Mucosa of descending colon (tissue), 3 donors: ENCODE measurements around the gene SPOP. TPM values are rescaled to one million over a fixed set of nuclear protein-coding genes. Genes with fewer than 3 reads are reported as not detected.

ENCODE experiments used
- ATAC-seq: fragments of 200-7000 bp; cut with Tn5 transposase; one replicate; pipeline ENCODE4 v1.9.1; 2020; ENCODE audit warnings: mild to moderate bottlenecking, moderate library complexity
- DNase-seq, 3 donors: peaks; one replicate each; pipeline ENCODE4 v3.0.0-alpha.2; 2020
- H3K36me3 ChIP-seq: fragments of 200-600 bp; one replicate; pipeline ENCODE4 v1.8.0; 2021; ENCODE audit warnings: low read depth, mild to moderate bottlenecking
- H3K4me1 ChIP-seq: fragments of 200-600 bp; one replicate; pipeline ENCODE4 v1.8.0; 2021; ENCODE audit warnings: low read depth, mild to moderate bottlenecking
- H3K4me3 ChIP-seq: fragments of 200-600 bp; one replicate; pipeline ENCODE4 v1.8.0; 2021; ENCODE audit warnings: mild to moderate bottlenecking
- H3K9me3 ChIP-seq: fragments of 200-600 bp; one replicate; pipeline ENCODE4 v1.8.0; 2021; ENCODE audit warnings: mild to moderate bottlenecking
- intact Hi-C, 2 donors: fragments of 100-400 bp; cut with DNase I in 1 of 2; cut with micrococcal nuclease in 1 of 2; formaldehyde crosslinking; loops; one replicate each; pipeline versions ENCODE4 v1.11.0 to v1.11.1; 2022; cut with DNase I, micrococcal nuclease
- total RNA-seq, 3 donors: library from RNA; stranded (reverse); fragmentation: NEBNext Ultra II Directional in 2 of 3; extraction: Animal tissue kit (Norgen Biotek cat#: 25700) in 2 of 3; gene quantifications; one replicate each; pipeline versions ENCODE4 v1.2.1 to v1.2.4, GENCODE V29; 2021 to 2023
- TF ChIP-seq, protein P1 (sequence below): fragments of 200-600 bp; IDR thresholded peaks from one replicate; pipeline ENCODE4 v1.8.0; 2022; ENCODE audit warnings: antibody characterized with exemption, mild to moderate bottlenecking
- donor health status: DM: no; HTN: no; CAD: no; lungs with moderate emphysema.
- donor health status: DM: no; HTN: no; CAD: no.
- donor health status: DM: no; HTN: yes; CAD: no.

Gene SPOP
- total RNA-seq, 3 donors from 2014 or later: 47.6 to 213 (median 56.2) TPM

DNA sequence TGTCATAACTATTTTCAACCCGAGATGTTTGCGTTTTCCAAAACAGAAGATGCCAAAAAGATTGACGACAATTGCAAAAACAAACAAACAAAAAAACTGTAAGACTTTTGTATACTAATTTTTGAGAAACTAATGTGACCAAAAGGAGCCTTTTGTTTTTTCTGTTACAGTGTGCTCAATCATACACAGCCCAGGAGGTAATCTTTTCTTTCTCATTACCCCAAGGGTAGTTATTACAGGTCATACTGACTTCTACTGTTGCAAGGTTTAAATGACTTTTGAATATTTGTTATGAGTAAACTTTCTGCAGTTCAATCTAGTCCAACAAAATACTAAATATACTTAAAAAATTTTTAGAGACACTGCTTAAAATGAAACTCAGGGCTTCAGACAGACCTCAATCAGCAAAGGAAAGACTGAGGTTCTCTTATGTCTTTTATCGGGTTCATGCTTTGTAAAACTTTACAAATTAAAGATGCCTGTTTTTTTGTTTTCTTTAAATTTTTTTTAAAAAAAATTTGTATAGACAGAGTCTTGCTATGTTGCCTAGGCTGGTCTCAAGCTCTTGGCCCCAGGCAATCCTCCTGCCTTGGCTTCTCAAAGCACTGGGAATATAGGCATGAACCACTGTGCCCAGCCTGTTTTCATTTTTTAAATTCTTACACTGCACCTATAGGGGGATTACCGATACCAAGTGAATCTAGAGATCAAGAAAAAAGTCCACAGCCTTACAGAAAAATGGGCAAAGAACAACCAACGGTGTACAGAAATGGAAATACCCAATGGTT lies 47.6 kb downstream of the SPOP start:
- Histone ChIP-seq H3K4me1 (no peaks in the 10 kb centered on the region), H3K9me3 (no peaks in the 10 kb centered on the region), H3K4me3 (no peak overlapping the region), H3K36me3 (no peaks in the 10 kb centered on the region)
- intact Hi-C loops: no loop called here
- no peak for DNase-seq
- TF ChIP-seq, protein P1, sequence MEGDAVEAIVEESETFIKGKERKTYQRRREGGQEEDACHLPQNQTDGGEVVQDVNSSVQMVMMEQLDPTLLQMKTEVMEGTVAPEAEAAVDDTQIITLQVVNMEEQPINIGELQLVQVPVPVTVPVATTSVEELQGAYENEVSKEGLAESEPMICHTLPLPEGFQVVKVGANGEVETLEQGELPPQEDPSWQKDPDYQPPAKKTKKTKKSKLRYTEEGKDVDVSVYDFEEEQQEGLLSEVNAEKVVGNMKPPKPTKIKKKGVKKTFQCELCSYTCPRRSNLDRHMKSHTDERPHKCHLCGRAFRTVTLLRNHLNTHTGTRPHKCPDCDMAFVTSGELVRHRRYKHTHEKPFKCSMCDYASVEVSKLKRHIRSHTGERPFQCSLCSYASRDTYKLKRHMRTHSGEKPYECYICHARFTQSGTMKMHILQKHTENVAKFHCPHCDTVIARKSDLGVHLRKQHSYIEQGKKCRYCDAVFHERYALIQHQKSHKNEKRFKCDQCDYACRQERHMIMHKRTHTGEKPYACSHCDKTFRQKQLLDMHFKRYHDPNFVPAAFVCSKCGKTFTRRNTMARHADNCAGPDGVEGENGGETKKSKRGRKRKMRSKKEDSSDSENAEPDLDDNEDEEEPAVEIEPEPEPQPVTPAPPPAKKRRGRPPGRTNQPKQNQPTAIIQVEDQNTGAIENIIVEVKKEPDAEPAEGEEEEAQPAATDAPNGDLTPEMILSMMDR: no peak
- no peak for ATAC-seq

DNA sequence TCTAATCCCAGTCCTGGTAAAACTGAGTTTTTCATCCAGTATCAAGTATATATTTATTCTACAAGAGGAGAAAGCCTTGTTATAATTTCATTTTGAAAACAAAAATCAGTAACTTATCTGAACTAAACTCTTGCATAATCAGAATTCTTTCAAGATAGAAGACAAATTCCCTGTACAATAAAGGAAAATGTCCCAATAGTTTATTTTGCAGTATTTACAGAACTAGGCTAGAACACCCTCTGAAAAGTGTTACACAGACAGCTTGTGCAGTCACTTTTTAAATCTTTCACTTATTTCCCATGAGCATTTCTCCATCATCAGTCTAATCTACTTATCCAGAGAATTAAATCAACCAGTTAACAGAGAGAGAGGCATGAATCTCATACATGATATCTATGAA lies 48.5 kb downstream of the SPOP start:
- no peak for ATAC-seq
- H3K4me1 ChIP-seq: no peaks in the 10 kb centered on the region
- TF ChIP-seq, protein P1: no peak

DNA sequence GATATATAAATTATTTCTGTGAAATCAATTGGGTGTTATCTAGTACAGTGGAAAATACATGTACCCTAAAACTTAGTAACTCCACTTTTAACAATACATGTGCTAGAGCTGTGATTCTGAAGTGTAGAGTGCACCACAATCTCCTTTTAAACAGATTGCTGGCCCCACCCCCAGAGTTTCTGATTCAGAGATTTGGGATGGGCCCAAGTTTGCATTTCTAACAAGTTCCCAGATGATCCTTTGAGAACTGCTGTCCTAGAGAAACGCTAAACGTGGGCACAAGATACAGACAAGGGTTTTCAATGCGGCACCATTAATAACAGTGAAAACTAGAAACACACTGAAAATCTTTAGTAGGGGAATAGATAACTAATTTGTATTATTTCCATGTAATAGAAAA lies 53.0 kb downstream of the SPOP start:
- no peak overlapping the region for H3K4me3 ChIP-seq
- intact Hi-C loops: no loop called here

More for the DNA sequence above, 48.5 kb downstream of the SPOP start:
- no peak for DNase-seq
- intact Hi-C loops: no loop called here
- no peak overlapping the region for H3K4me3 ChIP-seq
- no peaks in the 10 kb centered on the region for H3K9me3 ChIP-seq
- no peaks in the 10 kb centered on the region for H3K36me3 ChIP-seq

DNA sequence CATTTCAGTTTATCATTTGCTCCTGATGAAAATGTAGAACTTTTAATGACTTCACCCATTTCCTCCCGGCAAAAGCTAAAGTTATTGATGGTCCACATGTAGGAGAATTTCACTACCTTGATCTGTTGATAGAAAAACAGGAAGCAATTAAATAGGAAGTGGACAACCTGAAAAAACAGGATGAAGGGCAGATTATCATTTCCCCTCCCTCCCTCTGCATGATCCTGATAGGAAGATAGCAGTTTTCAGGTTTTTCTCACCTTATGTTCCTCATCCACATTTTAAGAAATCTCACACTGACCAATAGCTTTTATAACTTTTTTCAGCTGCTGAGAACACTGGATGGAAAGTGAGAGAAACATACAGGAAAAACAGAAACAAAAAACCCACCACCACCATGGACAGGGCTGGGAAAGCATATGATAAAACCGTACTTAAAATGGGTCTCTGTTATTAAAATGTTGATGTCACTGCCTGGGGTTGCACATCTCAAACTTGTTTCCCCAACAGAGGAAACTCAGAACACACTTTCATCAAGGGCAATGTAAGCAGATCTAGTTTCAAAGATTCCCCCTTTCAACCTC lies 55.9 kb downstream of the SPOP start:
- intact Hi-C loops: no loop called here
- Histone ChIP-seq H3K4me1 (no peaks in the 10 kb centered on the region), H3K36me3 (peaks cover 5% of the 10 kb centered on the region), H3K9me3 (no peaks in the 10 kb centered on the region), H3K4me3 (no peak overlapping the region)
- DNase-seq (no peak), ATAC-seq (no peak)
- TF ChIP-seq, protein P1: no peak

More for the DNA sequence above, 53.0 kb downstream of the SPOP start:
- peaks cover 5% of the 10 kb centered on the region for H3K36me3 ChIP-seq
- no peak for ATAC-seq
- H3K9me3 ChIP-seq: no peaks in the 10 kb centered on the region
- DNase-seq: no peak
- H3K4me1 ChIP-seq: no peaks in the 10 kb centered on the region
- TF ChIP-seq, protein P1: no peak

DNA sequence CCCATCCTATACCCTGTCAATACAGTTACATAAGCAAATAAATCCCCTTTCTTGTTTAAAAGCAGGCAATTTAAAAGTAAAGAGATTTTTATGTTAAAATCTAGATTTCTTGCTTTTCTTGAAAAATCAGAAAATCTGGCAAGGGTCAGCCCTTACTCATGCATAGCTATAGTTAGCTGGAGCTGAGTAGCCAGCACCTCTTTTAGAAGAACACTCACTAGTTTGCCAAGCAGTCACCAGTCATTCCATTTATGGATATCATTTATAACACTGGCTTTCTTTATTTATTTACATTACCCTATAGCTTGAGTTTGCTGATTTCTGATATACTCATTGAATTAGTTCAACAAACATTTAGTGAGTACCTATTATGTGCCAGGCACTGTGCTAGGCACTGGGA lies 56.5 kb downstream of the SPOP start:
- Histone ChIP-seq H3K4me1 (no peaks in the 10 kb centered on the region), H3K9me3 (no peaks in the 10 kb centered on the region), H3K4me3 (no peak overlapping the region), H3K36me3 (peaks cover 5% of the 10 kb centered on the region)
- DNase-seq (no peak), ATAC-seq (no peak)
- TF ChIP-seq, protein P1: no peak
- intact Hi-C loops: no loop called here
